Measurements from ENCODE around the gene RAD51B.

The RAD51B gene

GRCh38 chr14:68510201-68511128 lies 690.9 kb downstream of the RAD51B start:
- no peaks in the 10 kb centered on the region for H3K79me2 ChIP-seq
- H3K4me2 ChIP-seq (ENCODE audit: low read length): no peak overlapping the region
- H3K4me1 ChIP-seq: peaks cover 21% of the 10 kb centered on the region
- no peak overlapping the region for H3K9ac ChIP-seq
- H2AFZ ChIP-seq: no peak overlapping the region
- peak overlapping the region; percentile 11 for H3K27ac ChIP-seq
- no peaks in the 10 kb centered on the region for H3K9me3 ChIP-seq (ENCODE audit: control insufficient read depth, low read length)
- TF ChIP-seq, protein P1, sequence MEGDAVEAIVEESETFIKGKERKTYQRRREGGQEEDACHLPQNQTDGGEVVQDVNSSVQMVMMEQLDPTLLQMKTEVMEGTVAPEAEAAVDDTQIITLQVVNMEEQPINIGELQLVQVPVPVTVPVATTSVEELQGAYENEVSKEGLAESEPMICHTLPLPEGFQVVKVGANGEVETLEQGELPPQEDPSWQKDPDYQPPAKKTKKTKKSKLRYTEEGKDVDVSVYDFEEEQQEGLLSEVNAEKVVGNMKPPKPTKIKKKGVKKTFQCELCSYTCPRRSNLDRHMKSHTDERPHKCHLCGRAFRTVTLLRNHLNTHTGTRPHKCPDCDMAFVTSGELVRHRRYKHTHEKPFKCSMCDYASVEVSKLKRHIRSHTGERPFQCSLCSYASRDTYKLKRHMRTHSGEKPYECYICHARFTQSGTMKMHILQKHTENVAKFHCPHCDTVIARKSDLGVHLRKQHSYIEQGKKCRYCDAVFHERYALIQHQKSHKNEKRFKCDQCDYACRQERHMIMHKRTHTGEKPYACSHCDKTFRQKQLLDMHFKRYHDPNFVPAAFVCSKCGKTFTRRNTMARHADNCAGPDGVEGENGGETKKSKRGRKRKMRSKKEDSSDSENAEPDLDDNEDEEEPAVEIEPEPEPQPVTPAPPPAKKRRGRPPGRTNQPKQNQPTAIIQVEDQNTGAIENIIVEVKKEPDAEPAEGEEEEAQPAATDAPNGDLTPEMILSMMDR (IDR thresholded peaks at IDR 0.05): no peak
- H3K4me3 ChIP-seq (ENCODE audit: low read depth, low read length): no peak overlapping the region
- H3K36me3 ChIP-seq (ENCODE audit: control insufficient read depth, insufficient read depth, low read length): no peaks in the 10 kb centered on the region
- no peaks in the 10 kb centered on the region for H3K27me3 ChIP-seq (ENCODE audit: control insufficient read depth, insufficient read depth, low read length)

GRCh38 chr14:68511129-68512047 lies 691.8 kb downstream of the RAD51B start:
- Histone ChIP-seq H3K27me3 (ENCODE audit: control insufficient read depth, insufficient read depth, low read length) (no peaks in the 10 kb centered on the region), H3K79me2 (no peaks in the 10 kb centered on the region), H3K4me3 (ENCODE audit: low read depth, low read length) (no peak overlapping the region), H3K4me2 (ENCODE audit: low read length) (no peak overlapping the region), H3K4me1 (peaks cover 21% of the 10 kb centered on the region), H3K27ac (peak overlapping the region; percentile 11), H3K36me3 (ENCODE audit: control insufficient read depth, insufficient read depth, low read length) (no peaks in the 10 kb centered on the region), H3K9ac (no peak overlapping the region), H3K9me3 (ENCODE audit: control insufficient read depth, low read length) (no peaks in the 10 kb centered on the region), H2AFZ (no peak overlapping the region)
- TF ChIP-seq, protein P1 (IDR thresholded peaks at IDR 0.05): no peak

- Histone ChIP-seq H3K4me1 (peaks cover 21% of the 10 kb centered on the region), H3K36me3 (ENCODE audit: control insufficient read depth, insufficient read depth, low read length) (no peaks in the 10 kb centered on the region), H3K79me2 (no peaks in the 10 kb centered on the region), H3K9ac (no peak overlapping the region), H3K9me3 (ENCODE audit: control insufficient read depth, low read length) (no peaks in the 10 kb centered on the region), H3K27me3 (ENCODE audit: control insufficient read depth, insufficient read depth, low read length) (no peaks in the 10 kb centered on the region), H3K4me2 (ENCODE audit: low read length) (no peak overlapping the region), H3K4me3 (ENCODE audit: low read depth, low read length) (no peak overlapping the region), H2AFZ (no peak overlapping the region), H3K27ac (no peak overlapping the region)
- TF ChIP-seq, protein P1 (IDR thresholded peaks at IDR 0.05): no peak
These were observed 692.5 kb downstream of the RAD51B start for GRCh38 chr14:68512088-68512487.

DNA sequence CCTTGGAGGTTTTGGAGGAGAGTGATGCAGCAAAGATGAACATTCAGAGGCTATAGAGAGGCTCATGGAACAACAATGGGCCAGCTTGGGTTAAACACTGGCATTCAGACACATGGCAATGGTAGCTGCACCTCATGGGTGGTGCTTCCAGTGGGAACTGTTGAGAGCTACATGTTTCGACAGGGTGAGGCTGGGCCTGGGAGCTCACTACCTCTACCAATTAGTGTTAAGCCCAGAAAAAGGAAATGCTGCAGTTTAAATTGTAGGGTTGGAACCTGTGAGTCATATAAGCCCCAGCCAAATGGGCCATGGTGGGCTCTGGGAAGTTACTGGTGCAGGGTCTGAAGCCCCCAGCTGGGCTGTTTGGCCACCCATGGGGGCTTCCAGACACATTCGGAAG lies 693.6 kb downstream of the RAD51B start:
- Histone ChIP-seq H3K4me2 (ENCODE audit: low read length) (no peak overlapping the region), H3K4me3 (ENCODE audit: low read depth, low read length) (no peak overlapping the region), H3K36me3 (ENCODE audit: control insufficient read depth, insufficient read depth, low read length) (no peaks in the 10 kb centered on the region), H3K4me1 (peaks cover 21% of the 10 kb centered on the region), H3K27me3 (ENCODE audit: control insufficient read depth, insufficient read depth, low read length) (no peaks in the 10 kb centered on the region), H2AFZ (no peak overlapping the region), H3K9ac (no peak overlapping the region), H3K9me3 (ENCODE audit: control insufficient read depth, low read length) (no peaks in the 10 kb centered on the region), H3K27ac (no peak overlapping the region), H3K79me2 (no peaks in the 10 kb centered on the region)
- TF ChIP-seq, protein P1 (IDR thresholded peaks at IDR 0.05): no peak

All from parathyroid adenoma (tissue), 2 donors.